B cell (primary cell): ENCODE results near the gene CTTNBP2NL. TPM values are rescaled to one million over a fixed set of nuclear protein-coding genes. Genes with fewer than 3 reads are reported as not detected.

Experiments
- ATAC-seq: fragments of 200-7000 bp; cut with Tn5 transposase; one replicate; pipeline ENCODE4 v1.10.0; 2021; ENCODE audit warnings: low read depth, mild to moderate bottlenecking, moderate number of reproducible peaks, moderate library complexity
- CTCF ChIA-PET: fragments of 350-600 bp; sonication (Branson Sonifier 250); formaldehyde crosslinking; loops from one replicate; lab custom pipeline; 2021; ENCODE audit warnings: antibody characterized with exemption, inconsistent platforms; lab: Charles Lee
- POLR2A ChIA-PET: fragments of 350-600 bp; sonication (Branson Sonifier 250); formaldehyde crosslinking; loops from one replicate; lab custom pipeline; 2021; ENCODE audit warnings: antibody characterized with exemption; lab: Charles Lee
- DNase-seq: peaks from one replicate; pipeline ENCODE4 v3.0.0; 2013
- H2AFZ ChIP-seq: 2 replicates; pipeline ENCODE4 v1.6.1; 2012; ENCODE audit warnings: mild to moderate bottlenecking, low read depth, low read length; ENCODE audit not compliant: insufficient read depth, poor library complexity, severe bottlenecking
- H3K27ac ChIP-seq, 2 donors: 1 replicate in 1 of 2; 2 replicates in 1 of 2; pipeline ENCODE4 v1.5.1; 2012 to 2013; ENCODE audit warnings: low read length in 2 of 2, mild to moderate bottlenecking in 2 of 2, moderate library complexity in 1 of 2
- H3K27me3 ChIP-seq, 4 experiments: fragments of 200-600 bp in 1 of 4; sonication (generic) in 1 of 4; replicated peaks in 1 of 4; 1 replicate in 2 of 4; 2 replicates in 2 of 4; pipeline versions ENCODE4 v1.6.1 to v1.7.0; 2013 to 2016; ENCODE audit warnings: low read length in 3 of 4, mild to moderate bottlenecking in 2 of 4, mixed read lengths in 1 of 4, moderate library complexity in 1 of 4; ENCODE audit not compliant: insufficient read depth in 4 of 4, control insufficient read depth in 3 of 4; ENCODE audit errors: control extremely low read depth in 1 of 4
- H3K36me3 ChIP-seq, 2 experiments: replicated peaks in 1 of 2; 1 replicate in 1 of 2; 2 replicates in 1 of 2; pipeline versions ENCODE4 v1.6.1 to v1.7.1; 2013; ENCODE audit warnings: low read length in 1 of 2; ENCODE audit not compliant: insufficient read depth in 2 of 2, control insufficient read depth in 1 of 2; ENCODE audit errors: control extremely low read depth in 1 of 2, extremely low read depth in 1 of 2
- H3K4me1 ChIP-seq, 2 donors: fragments of 200-600 bp in 1 of 2; sonication (generic) in 1 of 2; 1 replicate in 1 of 2; 2 replicates in 1 of 2; pipeline versions ENCODE4 v1.5.1 to v1.6.1; 2013 to 2017; ENCODE audit warnings: low read length in 2 of 2; ENCODE audit not compliant: control insufficient read depth in 2 of 2, insufficient read depth in 2 of 2
- H3K4me2 ChIP-seq: replicated peaks from 2 replicates; pipeline ENCODE3; 2012; ENCODE audit warnings: mild to moderate bottlenecking, low read depth, low read length; ENCODE audit not compliant: poor library complexity, severe bottlenecking
- H3K4me3 ChIP-seq, 5 experiments: fragments of 200-600 bp in 1 of 5; sonication (generic) in 1 of 5; 1 replicate in 3 of 5; 2 replicates in 2 of 5; pipeline versions ENCODE4 v1.5.1 to v1.7.0; 2011 to 2016; ENCODE audit warnings: low read length in 4 of 5, mild to moderate bottlenecking in 4 of 5, low read depth in 2 of 5, control low read depth in 1 of 5, moderate library complexity in 1 of 5; ENCODE audit not compliant: insufficient read depth in 1 of 5; ENCODE audit errors: control extremely low read depth in 1 of 5, extremely low read depth in 1 of 5
- H3K79me2 ChIP-seq: fragments of 200-600 bp; sonication (generic); one replicate; pipeline ENCODE4 v1.6.0; 2016; ENCODE audit warnings: low read length; ENCODE audit not compliant: control insufficient read depth, insufficient read depth
- H3K9ac ChIP-seq: fragments of 200-600 bp; sonication (generic); 2 replicates; pipeline ENCODE4 v1.6.1; 2017; ENCODE audit warnings: mild to moderate bottlenecking, low read length, moderate library complexity
- H3K9me3 ChIP-seq, 3 donors: one replicate each; pipeline versions ENCODE4 v1.6.1 to v1.7.1; 2013; ENCODE audit warnings: low read length in 2 of 3; ENCODE audit not compliant: control insufficient read depth in 2 of 3, insufficient read depth in 1 of 3; ENCODE audit errors: control extremely low read depth in 1 of 3
- H4K20me1 ChIP-seq: 2 replicates; pipeline ENCODE4 v1.6.0; 2012; ENCODE audit warnings: mild to moderate bottlenecking, low read length; ENCODE audit not compliant: insufficient read depth, control insufficient read depth, poor library complexity, severe bottlenecking
- H3K27ac Mint-ChIP-seq: one replicate; pipeline ENCODE4 v1.8.0; 2021; ENCODE audit warnings: mixed read lengths
- H3K27me3 Mint-ChIP-seq: one replicate; pipeline ENCODE4 v1.8.0; 2021; ENCODE audit warnings: mixed read lengths
- H3K4me1 Mint-ChIP-seq: one replicate; pipeline ENCODE4 v1.8.0; 2021; ENCODE audit warnings: mixed read lengths
- H3K4me3 Mint-ChIP-seq: one replicate; pipeline ENCODE4 v1.8.0; 2021; ENCODE audit warnings: mixed read lengths
- H3K9me3 Mint-ChIP-seq: one replicate; pipeline ENCODE4 v1.8.0; 2022; ENCODE audit warnings: mixed read lengths; ENCODE audit not compliant: insufficient read depth
- EZH2 ChIP-seq: IDR thresholded peaks from 2 replicates; pipeline ENCODE4 v1.6.1; 2012; ENCODE audit warnings: borderline replicate concordance, low read depth, mild to moderate bottlenecking, moderate library complexity, low read length; ENCODE audit not compliant: insufficient read depth, poor library complexity, severe bottlenecking
- WGBS: methylation state at CpG from one replicate; pipeline ENCODE4 v1.1.5; 2013; ENCODE audit warnings: missing lambda C conversion rate; ENCODE audit not compliant: insufficient coverage; 5-methylcytosine and 5-hydroxymethylcytosine counted together
- intact Hi-C: fragments of 100-400 bp; cut with micrococcal nuclease; formaldehyde crosslinking; loops from one replicate; pipeline ENCODE4 v1.10.0; 2022
- polyA plus RNA-seq: library from polyadenylated mRNA; depleted of rRNA; stranded (reverse); fragments of >200 nt; gene quantifications from 2 replicates; pipeline ENCODE4 v1.2.3, GENCODE V29; 2012
- total RNA-seq, 2 donors: library from RNA; stranded (reverse); fragments of 120-200 nt in 1 of 2; gene quantifications; 1 replicate in 1 of 2; 2 replicates in 1 of 2; pipeline versions ENCODE4 v1.2.3 to v1.2.4, GENCODE V29; 2013 to 2022
- TF ChIP-seq, protein P1 (sequence below): fragments of 200-600 bp; IDR thresholded peaks from one replicate; pipeline ENCODE4 v1.8.0; 2022; ENCODE audit warnings: antibody characterized with exemption, mild to moderate bottlenecking

The CTTNBP2NL gene
- total and polyA plus RNA-seq, 2 donors (not counting 1 experiment from before 2014, with no cell fraction given) = 0.46 to 28.9 TPM

DNA sequence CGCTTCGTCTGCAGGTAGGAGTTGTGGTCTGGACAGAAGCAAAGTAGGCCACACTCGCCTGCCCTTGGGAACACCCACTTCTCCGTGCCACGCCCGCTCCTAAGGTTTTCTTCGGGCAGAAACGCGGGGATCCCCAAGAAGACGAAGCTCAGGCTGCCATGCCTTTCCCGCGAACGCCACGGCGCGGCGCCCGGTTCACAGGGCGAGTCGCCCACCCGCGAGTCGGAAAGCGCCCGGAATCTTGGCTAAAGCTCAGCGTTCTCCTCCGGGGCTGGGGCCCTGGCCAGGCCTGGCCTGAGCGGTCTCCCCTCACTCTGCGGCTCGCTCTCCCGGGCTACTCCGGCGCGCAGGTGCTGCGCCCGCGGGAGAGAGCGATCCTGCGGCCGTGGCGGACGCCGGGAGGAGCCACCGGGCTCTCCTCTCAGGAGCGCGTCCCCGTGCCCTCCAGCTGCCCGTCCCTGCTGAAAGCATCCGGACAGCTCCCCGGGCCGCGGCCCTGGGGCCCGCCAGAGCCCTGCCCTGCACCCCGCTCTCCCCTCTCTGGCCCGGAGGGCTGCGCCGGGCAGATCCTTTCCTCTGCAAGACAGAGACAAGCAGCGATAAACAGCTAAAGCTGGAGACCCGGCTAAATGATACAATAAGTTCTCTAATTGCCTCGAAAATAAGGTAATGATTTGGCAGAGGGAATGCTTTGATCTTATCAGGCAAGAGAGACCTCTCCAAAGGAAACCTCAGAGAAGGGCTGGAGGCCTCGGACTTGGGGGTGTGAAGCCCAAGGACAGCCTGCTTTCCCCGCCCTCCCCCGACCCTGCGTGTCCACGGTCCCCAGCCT is 106.0 kb downstream of the CTTNBP2NL start:
- peaks cover 43% of the 10 kb centered on the region for H3K4me1 Mint-ChIP-seq

More for the DNA sequence above, 106.0 kb downstream of the CTTNBP2NL start:
- Histone ChIP-seq H3K4me2 (peak overlapping the region; percentile 84), H3K4me3 (peak overlapping the region in 4 of 5 experiments; percentile 22 to 61 (median 54)), H3K9ac (peak overlapping the region; percentile 64), H3K36me3 (no peaks in the 10 kb centered on the region), H3K9me3 (peaks cover 0 to under 1% (median 0%) of the 10 kb centered on the region in 3 donors), H2AFZ (peak overlapping the region; percentile 84), H3K27ac (no peak overlapping the region), H3K4me1 (peaks cover 35 to 43% of the 10 kb centered on the region in 2 donors), H3K27me3 (peaks cover 0 to 69% (median 31%) of the 10 kb centered on the region in 4 experiments), H3K79me2 (no peaks in the 10 kb centered on the region), H4K20me1 (no peaks in the 10 kb centered on the region)
- Mint-ChIP-seq H3K27ac (no peak overlapping the region), H3K27me3 (peaks cover 68% of the 10 kb centered on the region), H3K4me3 (peak overlapping the region; percentile 86), H3K9me3 (no peaks in the 10 kb centered on the region)
- WGBS = under 1% methylated on average over 57 of the region's 65 CpGs
- TF ChIP-seq EZH2 = no peak
- TF ChIP-seq, protein P1, sequence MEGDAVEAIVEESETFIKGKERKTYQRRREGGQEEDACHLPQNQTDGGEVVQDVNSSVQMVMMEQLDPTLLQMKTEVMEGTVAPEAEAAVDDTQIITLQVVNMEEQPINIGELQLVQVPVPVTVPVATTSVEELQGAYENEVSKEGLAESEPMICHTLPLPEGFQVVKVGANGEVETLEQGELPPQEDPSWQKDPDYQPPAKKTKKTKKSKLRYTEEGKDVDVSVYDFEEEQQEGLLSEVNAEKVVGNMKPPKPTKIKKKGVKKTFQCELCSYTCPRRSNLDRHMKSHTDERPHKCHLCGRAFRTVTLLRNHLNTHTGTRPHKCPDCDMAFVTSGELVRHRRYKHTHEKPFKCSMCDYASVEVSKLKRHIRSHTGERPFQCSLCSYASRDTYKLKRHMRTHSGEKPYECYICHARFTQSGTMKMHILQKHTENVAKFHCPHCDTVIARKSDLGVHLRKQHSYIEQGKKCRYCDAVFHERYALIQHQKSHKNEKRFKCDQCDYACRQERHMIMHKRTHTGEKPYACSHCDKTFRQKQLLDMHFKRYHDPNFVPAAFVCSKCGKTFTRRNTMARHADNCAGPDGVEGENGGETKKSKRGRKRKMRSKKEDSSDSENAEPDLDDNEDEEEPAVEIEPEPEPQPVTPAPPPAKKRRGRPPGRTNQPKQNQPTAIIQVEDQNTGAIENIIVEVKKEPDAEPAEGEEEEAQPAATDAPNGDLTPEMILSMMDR = peak; percentile 63
- CTCF ChIA-PET = interaction anchor here (0.6 to 2.7 kb wide), 43 partner anchors 9 to 1449 kb away, joined by 3 to 33 read pairs (median 5); partner anchors contain the start of genes CTTNBP2NL, MOV10, PPM1J and RHOC
- peak; percentile 76 for ATAC-seq
- POLR2A ChIA-PET = interaction anchor here (0.5 to 0.6 kb wide), 2 partner anchors 103 to 183 kb away, joined by 3 to 4 read pairs; no protein-coding TSS in a partner anchor
- intact Hi-C loops = loop anchor here (1.0 to 10.0 kb wide), 4 partner anchors 35 to 205 kb away; partner anchors contain the start of genes MOV10 and RHOC
- DNase-seq = peak; percentile 72
